WTC11 (cell line): ENCODE results near the gene PRKAR1B. TPM values are rescaled to one million over a fixed set of nuclear protein-coding genes. Genes with fewer than 3 reads are reported as not detected.

Experiments used
- ATAC-seq: fragments of 200-7000 bp; cut with Tn5 transposase; 2 replicates; pipeline ENCODE4 v1.10.0; 2021; ENCODE audit warnings: mild to moderate bottlenecking, moderate library complexity
- CTCF ChIA-PET: fragments of 300-600 bp; sonication (Branson Sonifier 250); formaldehyde crosslinking; loops from one replicate; lab custom pipeline; 2021; ENCODE audit warnings: antibody characterized with exemption; lab: Charles Lee
- POLR2A ChIA-PET: fragments of 350-600 bp; sonication (Branson Sonifier 250); formaldehyde crosslinking; loops from one replicate; lab custom pipeline; 2021; ENCODE audit warnings: antibody characterized with exemption; lab: Charles Lee
- DNase-seq: peaks from one replicate; pipeline ENCODE4 v3.0.0; 2021; ENCODE audit warnings: low spot score
- H3K27ac Mint-ChIP-seq: 2 replicates; pipeline ENCODE4 v1.8.0; 2021; ENCODE audit warnings: mixed read lengths
- H3K27me3 Mint-ChIP-seq: 2 replicates; pipeline ENCODE4 v1.8.0; 2021; ENCODE audit warnings: low read depth, mild to moderate bottlenecking, moderate library complexity, mixed read lengths
- H3K36me3 Mint-ChIP-seq: 2 replicates; pipeline ENCODE4 v1.8.0; 2021; ENCODE audit warnings: mixed read lengths
- H3K4me1 Mint-ChIP-seq: 2 replicates; pipeline ENCODE4 v1.8.0; 2022; ENCODE audit warnings: mixed read lengths
- H3K4me3 Mint-ChIP-seq: 2 replicates; pipeline ENCODE4 v1.8.0; 2021; ENCODE audit warnings: mild to moderate bottlenecking, moderate library complexity, mixed read lengths
- H3K9me3 Mint-ChIP-seq: 2 replicates; pipeline ENCODE4 v1.8.0; 2021; ENCODE audit warnings: mixed read lengths
- CBFB ChIP-seq: sonication (generic); formaldehyde crosslinking; IDR thresholded peaks from 2 replicates; pipeline ENCODE4 v1.8.1; 2022; ENCODE audit warnings: mild to moderate bottlenecking, low read depth, missing genetic modification reagents
- CREB1 ChIP-seq: sonication (generic); formaldehyde crosslinking; IDR thresholded peaks from 2 replicates; pipeline ENCODE4 v1.8.0; 2023; ENCODE audit warnings: mild to moderate bottlenecking, missing genetic modification reagents
- EMX1 ChIP-seq: fragments of 250-450 bp; sonication (Bioruptor Pico); IDR thresholded peaks from 2 replicates; pipeline ENCODE4 v1.8.0; 2021; ENCODE audit warnings: mild to moderate bottlenecking
- FOXJ3 ChIP-seq: sonication (generic); formaldehyde crosslinking; IDR thresholded peaks from 2 replicates; pipeline ENCODE4 v1.9.0; 2021; ENCODE audit warnings: missing genetic modification reagents, mild to moderate bottlenecking, borderline replicate concordance
- GRHL2 ChIP-seq: fragments of 250-450 bp; sonication (Bioruptor Pico); IDR thresholded peaks from 2 replicates; pipeline ENCODE4 v1.8.0; 2022; ENCODE audit warnings: mild to moderate bottlenecking, moderate library complexity; ENCODE audit not compliant: insufficient replicate concordance, severe bottlenecking
- GTF2I ChIP-seq: fragments of 250-450 bp; sonication (Bioruptor Pico); conservative IDR thresholded peaks from 2 replicates; pipeline ENCODE4 v1.4.0; 2021; ENCODE audit warnings: mild to moderate bottlenecking
- MXD4 ChIP-seq: fragments of 250-450 bp; sonication (Bioruptor Pico); IDR thresholded peaks from 2 replicates; pipeline ENCODE4 v1.8.0; 2021; ENCODE audit warnings: mild to moderate bottlenecking, moderate library complexity, borderline replicate concordance
- NFYB ChIP-seq: sonication (generic); formaldehyde crosslinking; conservative IDR thresholded peaks from 2 replicates; pipeline ENCODE4 v1.8.0; 2022; ENCODE audit warnings: low read depth, missing genetic modification reagents
- NR2C2 ChIP-seq: sonication (generic); formaldehyde crosslinking; IDR thresholded peaks from 2 replicates; pipeline ENCODE4 v1.8.0; 2022; ENCODE audit warnings: mild to moderate bottlenecking, missing genetic modification reagents
- SOX15 ChIP-seq: fragments of 250-450 bp; sonication (Bioruptor Pico); IDR thresholded peaks from 2 replicates; pipeline ENCODE4 v1.9.0; 2021; ENCODE audit warnings: mild to moderate bottlenecking
- ZBTB21 ChIP-seq: sonication (generic); formaldehyde crosslinking; IDR thresholded peaks from 2 replicates; pipeline ENCODE4 v1.8.1; 2023; ENCODE audit warnings: mild to moderate bottlenecking, missing genetic modification reagents, borderline replicate concordance
- ZNF138 ChIP-seq: sonication (generic); formaldehyde crosslinking; conservative IDR thresholded peaks from 2 replicates; pipeline ENCODE4 v1.8.1; 2022; ENCODE audit warnings: mild to moderate bottlenecking, moderate library complexity, missing genetic modification reagents
- ZNF219 ChIP-seq: sonication (generic); formaldehyde crosslinking; IDR thresholded peaks from 2 replicates; pipeline ENCODE4 v1.8.0; 2023; ENCODE audit warnings: missing genetic modification reagents, mild to moderate bottlenecking, borderline replicate concordance
- total RNA-seq: library from RNA; stranded (reverse); gene quantifications from 3 replicates; pipeline ENCODE4 v1.2.3, GENCODE V29; 2021
- TF ChIP-seq, protein P1 (sequence below): fragments of 250-450 bp; sonication (Bioruptor Pico); IDR thresholded peaks from 2 replicates; pipeline ENCODE4 v2.1.2; 2022; ENCODE audit warnings: mild to moderate bottlenecking, moderate library complexity
- TF ChIP-seq, protein P2 (sequence below): sonication (generic); formaldehyde crosslinking; IDR thresholded peaks from 2 replicates; pipeline ENCODE4 v1.8.1; 2023; ENCODE audit warnings: mild to moderate bottlenecking, missing genetic modification reagents
- TF ChIP-seq, protein P3 (sequence below): sonication (generic); formaldehyde crosslinking; IDR thresholded peaks from 2 replicates; pipeline ENCODE4 v1.8.1; 2023; ENCODE audit warnings: mild to moderate bottlenecking, moderate library complexity, missing genetic modification reagents
- TF ChIP-seq, protein P4 (sequence below): fragments of 250-450 bp; sonication (Bioruptor Pico); IDR thresholded peaks from 2 replicates; pipeline ENCODE4 v1.9.0; 2021; ENCODE audit warnings: mild to moderate bottlenecking
- TF ChIP-seq, protein P5 (sequence below): sonication (generic); formaldehyde crosslinking; IDR thresholded peaks from 2 replicates; pipeline ENCODE4 v1.8.1; 2022; ENCODE audit warnings: mild to moderate bottlenecking, missing genetic modification reagents, moderate library complexity, borderline replicate concordance
- TF ChIP-seq, protein P6 (sequence below): sonication (generic); formaldehyde crosslinking; IDR thresholded peaks from 2 replicates; pipeline ENCODE4 v1.8.0; 2022; ENCODE audit warnings: mild to moderate bottlenecking, missing genetic modification reagents
- TF ChIP-seq, protein P7 (sequence below): sonication (generic); formaldehyde crosslinking; conservative IDR thresholded peaks from 2 replicates; pipeline ENCODE4 v1.8.1; 2022; ENCODE audit warnings: mild to moderate bottlenecking, missing genetic modification reagents

PRKAR1B gene
- total RNA-seq, 1 experiment from 2014 or later, result 43.6 TPM

DNA sequence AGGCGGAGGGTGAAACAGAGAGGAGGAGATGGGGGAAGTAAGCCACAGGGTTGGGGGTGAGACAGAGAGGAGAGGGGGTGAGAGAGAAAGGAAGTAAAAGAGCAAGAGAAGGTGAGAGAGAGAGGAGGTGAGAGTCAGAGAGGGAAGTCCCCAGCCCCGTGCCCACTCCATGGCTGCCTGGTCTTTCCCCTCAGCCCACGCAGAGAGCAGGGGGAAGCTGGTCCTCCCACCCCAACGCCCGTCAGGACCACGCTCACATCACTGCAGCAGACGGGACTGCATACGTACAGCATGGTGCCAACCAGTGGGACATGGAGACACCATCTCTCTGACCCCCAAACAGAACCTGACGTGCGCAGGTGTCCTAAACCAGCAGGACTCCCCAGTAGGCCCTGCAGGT is 195.3 kb downstream of the PRKAR1B start:
- ChIA-PET POLR2A (no interaction called here), CTCF (interaction anchor here (0.5 kb wide), 1 partner anchor 488 kb away, joined by 3 read pairs; no protein-coding TSS in a partner anchor)
- no peak for ATAC-seq
- no peaks in the 10 kb centered on the region for H3K4me1 Mint-ChIP-seq
- no peaks in the 10 kb centered on the region for H3K9me3 Mint-ChIP-seq
- H3K4me3 Mint-ChIP-seq, result no peak overlapping the region
- DNase-seq, result no peak
- no peak overlapping the region for H3K27ac Mint-ChIP-seq
- TF ChIP-seq SOX15 (CRISPR knock-in tag) (no peak), FOXJ3 (CRISPR knock-in tag) (no peak), GTF2I (CRISPR knock-in tag) (no peak), ZBTB21 (CRISPR knock-in tag) (no peak), MXD4 (no peak), ZNF219 (no peak), NR2C2 (no peak), EMX1 (CRISPR knock-in tag) (no peak)
- TF ChIP-seq, protein P1, sequence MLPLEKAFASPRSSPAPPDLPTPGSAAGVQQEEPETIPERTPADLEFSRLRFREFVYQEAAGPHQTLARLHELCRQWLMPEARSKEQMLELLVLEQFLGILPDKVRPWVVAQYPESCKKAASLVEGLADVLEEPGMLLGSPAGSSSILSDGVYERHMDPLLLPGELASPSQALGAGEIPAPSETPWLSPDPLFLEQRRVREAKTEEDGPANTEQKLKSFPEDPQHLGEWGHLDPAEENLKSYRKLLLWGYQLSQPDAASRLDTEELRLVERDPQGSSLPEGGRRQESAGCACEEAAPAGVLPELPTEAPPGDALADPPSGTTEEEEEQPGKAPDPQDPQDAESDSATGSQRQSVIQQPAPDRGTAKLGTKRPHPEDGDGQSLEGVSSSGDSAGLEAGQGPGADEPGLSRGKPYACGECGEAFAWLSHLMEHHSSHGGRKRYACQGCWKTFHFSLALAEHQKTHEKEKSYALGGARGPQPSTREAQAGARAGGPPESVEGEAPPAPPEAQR (CRISPR knock-in tag), result no peak
- TF ChIP-seq, protein P2, sequence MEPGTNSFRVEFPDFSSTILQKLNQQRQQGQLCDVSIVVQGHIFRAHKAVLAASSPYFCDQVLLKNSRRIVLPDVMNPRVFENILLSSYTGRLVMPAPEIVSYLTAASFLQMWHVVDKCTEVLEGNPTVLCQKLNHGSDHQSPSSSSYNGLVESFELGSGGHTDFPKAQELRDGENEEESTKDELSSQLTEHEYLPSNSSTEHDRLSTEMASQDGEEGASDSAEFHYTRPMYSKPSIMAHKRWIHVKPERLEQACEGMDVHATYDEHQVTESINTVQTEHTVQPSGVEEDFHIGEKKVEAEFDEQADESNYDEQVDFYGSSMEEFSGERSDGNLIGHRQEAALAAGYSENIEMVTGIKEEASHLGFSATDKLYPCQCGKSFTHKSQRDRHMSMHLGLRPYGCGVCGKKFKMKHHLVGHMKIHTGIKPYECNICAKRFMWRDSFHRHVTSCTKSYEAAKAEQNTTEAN, result no peak
- no peaks in the 10 kb centered on the region for H3K36me3 Mint-ChIP-seq
- H3K27me3 Mint-ChIP-seq, result no peaks in the 10 kb centered on the region

DNA sequence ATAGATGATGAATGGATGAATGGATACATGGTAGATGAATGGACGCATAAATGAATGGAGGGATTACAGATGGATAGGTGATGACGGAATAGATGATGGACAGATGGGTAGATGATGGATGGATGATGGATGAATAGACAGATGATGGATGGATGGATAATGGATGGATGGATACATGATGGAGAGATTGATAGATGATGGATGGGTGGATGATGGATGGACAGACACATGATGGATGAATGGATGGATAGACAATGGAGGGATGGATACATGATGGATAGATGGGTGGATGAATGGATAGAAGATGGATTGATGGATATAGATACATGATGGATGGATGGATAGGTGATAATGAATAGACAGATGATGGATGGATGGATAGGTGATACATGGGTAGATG is 198.6 kb downstream of the PRKAR1B start:
- Mint-ChIP-seq H3K36me3 (no peaks in the 10 kb centered on the region; the same call in 1 of the 2 replicates), H3K4me3 (no peak overlapping the region), H3K27me3 (peaks cover 20% of the 10 kb centered on the region)
- CTCF ChIA-PET, result no interaction called here
- DNase-seq, result no peak
- POLR2A ChIA-PET, result no interaction called here
- TF ChIP-seq, protein P3, sequence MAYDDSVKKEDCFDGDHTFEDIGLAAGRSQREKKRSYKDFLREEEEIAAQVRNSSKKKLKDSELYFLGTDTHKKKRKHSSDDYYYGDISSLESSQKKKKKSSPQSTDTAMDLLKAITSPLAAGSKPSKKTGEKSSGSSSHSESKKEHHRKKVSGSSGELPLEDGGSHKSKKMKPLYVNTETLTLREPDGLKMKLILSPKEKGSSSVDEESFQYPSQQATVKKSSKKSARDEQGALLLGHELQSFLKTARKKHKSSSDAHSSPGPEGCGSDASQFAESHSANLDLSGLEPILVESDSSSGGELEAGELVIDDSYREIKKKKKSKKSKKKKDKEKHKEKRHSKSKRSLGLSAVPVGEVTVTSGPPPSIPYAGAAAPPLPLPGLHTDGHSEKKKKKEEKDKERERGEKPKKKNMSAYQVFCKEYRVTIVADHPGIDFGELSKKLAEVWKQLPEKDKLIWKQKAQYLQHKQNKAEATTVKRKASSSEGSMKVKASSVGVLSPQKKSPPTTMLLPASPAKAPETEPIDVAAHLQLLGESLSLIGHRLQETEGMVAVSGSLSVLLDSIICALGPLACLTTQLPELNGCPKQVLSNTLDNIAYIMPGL (CRISPR knock-in tag), result no peak
- TF ChIP-seq ZNF138 (CRISPR knock-in tag) (no peak), CBFB (CRISPR knock-in tag) (no peak), ZBTB21 (CRISPR knock-in tag) (no peak), NFYB (CRISPR knock-in tag) (no peak), MXD4 (no peak), CREB1 (CRISPR knock-in tag) (no peak), GRHL2 (CRISPR knock-in tag) (no peak), ZNF219 (no peak)
- TF ChIP-seq, protein P4, sequence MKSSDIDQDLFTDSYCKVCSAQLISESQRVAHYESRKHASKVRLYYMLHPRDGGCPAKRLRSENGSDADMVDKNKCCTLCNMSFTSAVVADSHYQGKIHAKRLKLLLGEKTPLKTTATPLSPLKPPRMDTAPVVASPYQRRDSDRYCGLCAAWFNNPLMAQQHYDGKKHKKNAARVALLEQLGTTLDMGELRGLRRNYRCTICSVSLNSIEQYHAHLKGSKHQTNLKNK, result no peak
- TF ChIP-seq, protein P5, sequence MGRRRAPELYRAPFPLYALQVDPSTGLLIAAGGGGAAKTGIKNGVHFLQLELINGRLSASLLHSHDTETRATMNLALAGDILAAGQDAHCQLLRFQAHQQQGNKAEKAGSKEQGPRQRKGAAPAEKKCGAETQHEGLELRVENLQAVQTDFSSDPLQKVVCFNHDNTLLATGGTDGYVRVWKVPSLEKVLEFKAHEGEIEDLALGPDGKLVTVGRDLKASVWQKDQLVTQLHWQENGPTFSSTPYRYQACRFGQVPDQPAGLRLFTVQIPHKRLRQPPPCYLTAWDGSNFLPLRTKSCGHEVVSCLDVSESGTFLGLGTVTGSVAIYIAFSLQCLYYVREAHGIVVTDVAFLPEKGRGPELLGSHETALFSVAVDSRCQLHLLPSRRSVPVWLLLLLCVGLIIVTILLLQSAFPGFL, result no peak
- TF ChIP-seq, all 79 proteins: peak for 0
- H3K9me3 Mint-ChIP-seq, result no peaks in the 10 kb centered on the region
- H3K27ac Mint-ChIP-seq, result no peak overlapping the region
- ATAC-seq, result no peak
- peaks cover 6% of the 10 kb centered on the region; the same call in 1 of the 2 replicates for H3K4me1 Mint-ChIP-seq

DNA sequence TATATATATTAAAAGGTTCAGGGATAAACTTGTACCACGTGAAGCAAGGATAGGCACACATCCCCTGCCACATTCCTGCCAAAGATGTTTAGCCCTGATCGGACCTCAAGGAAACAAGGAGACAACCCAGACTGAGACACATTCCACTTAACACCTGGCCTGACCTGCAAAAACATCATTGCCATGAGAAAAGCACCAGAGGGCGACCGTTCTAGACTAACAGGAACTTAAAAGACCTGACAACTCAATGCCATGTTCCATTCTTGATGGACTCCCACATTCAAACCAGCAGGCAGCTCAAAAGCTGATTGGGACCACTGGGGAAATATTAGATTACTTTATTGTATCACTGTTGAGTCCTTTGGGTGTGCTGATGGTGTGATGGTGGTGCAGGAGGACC is 199.4 kb downstream of the PRKAR1B start:
- Mint-ChIP-seq H3K9me3 (no peaks in the 10 kb centered on the region), H3K4me3 (no peak overlapping the region), H3K36me3 (no peaks in the 10 kb centered on the region; the same call in 1 of the 2 replicates), H3K27ac (no peak overlapping the region), H3K27me3 (peaks cover 28% of the 10 kb centered on the region), H3K4me1 (peaks cover 11% of the 10 kb centered on the region)
- ATAC-seq (no peak), DNase-seq (no peak)
- POLR2A ChIA-PET, result no interaction called here
- CTCF ChIA-PET, result no interaction called here
- TF ChIP-seq, protein P6, sequence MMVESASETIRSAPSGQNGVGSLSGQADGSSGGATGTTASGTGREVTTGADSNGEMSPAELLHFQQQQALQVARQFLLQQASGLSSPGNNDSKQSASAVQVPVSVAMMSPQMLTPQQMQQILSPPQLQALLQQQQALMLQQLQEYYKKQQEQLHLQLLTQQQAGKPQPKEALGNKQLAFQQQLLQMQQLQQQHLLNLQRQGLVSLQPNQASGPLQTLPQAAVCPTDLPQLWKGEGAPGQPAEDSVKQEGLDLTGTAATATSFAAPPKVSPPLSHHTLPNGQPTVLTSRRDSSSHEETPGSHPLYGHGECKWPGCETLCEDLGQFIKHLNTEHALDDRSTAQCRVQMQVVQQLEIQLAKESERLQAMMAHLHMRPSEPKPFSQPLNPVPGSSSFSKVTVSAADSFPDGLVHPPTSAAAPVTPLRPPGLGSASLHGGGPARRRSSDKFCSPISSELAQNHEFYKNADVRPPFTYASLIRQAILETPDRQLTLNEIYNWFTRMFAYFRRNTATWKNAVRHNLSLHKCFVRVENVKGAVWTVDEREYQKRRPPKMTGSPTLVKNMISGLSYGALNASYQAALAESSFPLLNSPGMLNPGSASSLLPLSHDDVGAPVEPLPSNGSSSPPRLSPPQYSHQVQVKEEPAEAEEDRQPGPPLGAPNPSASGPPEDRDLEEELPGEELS, result no peak
- TF ChIP-seq, protein P7, sequence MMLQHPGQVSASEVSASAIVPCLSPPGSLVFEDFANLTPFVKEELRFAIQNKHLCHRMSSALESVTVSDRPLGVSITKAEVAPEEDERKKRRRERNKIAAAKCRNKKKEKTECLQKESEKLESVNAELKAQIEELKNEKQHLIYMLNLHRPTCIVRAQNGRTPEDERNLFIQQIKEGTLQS (CRISPR knock-in tag), result no peak
